ENCODE data around the gene POLG.

Gene POLG

DNA sequence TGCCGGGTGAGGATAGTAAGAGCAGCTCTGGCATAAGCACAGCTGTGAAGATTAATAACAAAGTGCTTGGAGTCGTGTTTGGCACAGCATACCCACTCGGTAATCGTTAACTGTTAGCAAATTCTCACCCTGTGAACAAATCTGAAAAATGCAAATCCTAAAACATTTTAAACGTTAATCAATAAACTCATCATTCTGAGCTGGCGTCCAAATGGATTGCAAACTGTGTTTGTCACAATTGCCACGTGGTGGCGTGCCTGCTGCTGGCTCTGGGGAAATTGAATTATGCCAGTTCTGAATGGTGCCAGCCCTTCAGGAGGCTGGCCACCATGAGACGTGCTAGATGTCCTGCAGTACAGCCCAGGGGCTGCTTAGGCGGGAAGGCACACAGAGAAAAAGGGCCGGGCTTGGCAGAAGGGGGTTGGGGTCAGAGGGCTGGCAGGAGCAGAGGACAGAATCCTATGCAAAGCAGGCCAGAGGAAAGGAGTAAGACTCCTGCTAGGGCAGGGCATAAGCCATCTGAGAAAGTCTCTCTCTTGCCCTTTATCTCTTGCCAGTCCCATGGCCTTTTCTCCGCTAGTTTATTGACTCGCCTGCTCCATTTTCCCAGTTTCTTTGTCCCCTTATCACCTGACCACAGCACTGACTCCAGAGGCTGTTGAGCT, 22.1 kb upstream of the POLG start:
- no peak for DNase-seq (ENCODE audit: low read depth in 2 of 2)

DNA sequence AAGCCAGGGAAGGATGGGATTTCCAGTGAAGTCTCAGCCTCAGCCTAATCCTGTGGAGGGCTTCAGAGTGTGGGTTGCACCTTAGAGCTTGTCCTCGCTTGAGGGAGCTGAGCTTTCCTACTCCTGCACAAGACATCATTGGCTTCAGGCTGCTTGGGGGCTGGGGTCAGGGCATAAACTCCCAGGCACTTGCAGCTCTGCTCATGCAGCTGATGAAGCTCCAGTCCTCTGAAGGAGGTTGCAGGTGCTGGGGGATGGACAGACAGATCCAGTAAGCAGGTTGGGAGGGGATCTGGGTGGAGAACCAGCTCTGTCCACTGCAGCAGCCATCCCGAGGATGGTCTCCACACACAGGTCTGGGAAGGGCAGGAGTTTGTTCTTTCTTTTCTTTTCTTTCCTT, 19.4 kb upstream of the POLG start:
- DNase-seq (ENCODE audit: low read depth in 2 of 2): no peak

DNA sequence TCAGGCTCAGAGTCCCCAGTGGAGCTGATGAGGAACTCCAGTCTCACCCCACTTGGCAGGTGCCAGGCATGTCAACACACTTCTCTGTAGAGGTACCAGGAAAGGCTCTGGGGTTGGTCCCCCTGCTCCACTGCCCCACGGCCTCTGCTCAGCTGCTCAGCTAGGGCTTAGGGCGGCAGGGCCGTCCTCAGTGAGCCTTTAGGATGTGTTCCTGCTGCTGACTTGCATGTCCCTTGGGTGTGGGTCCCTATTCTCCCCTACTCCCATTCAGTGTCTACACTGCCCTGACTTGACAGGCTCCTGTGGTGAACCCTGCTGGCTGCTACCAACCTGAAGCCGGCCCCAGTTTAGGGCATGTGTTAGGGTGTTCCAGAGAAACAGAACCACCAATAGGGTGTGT, 17.9 kb upstream of the POLG start:
- no peak for DNase-seq (ENCODE audit: low read depth in 2 of 2)

DNA sequence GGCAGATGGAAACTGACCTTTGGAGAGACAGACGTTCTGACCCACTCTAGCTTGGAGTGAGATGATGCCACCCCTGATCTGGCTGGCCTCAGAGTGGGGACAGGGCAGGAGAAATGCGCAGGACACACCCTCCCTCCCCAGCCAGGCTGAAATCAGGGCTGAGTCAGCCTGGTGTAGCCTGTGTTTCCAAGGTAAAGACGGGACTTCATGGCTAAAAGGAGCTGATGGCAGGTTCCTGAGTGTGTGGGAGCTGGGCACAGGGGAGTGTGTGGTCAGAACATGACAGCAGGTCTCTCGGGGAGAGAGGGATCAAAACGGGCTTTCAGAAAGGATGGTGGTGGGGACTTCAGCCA, 14.6 kb upstream of the POLG start:
- no peak for DNase-seq (ENCODE audit: low read depth in 2 of 2)

DNA sequence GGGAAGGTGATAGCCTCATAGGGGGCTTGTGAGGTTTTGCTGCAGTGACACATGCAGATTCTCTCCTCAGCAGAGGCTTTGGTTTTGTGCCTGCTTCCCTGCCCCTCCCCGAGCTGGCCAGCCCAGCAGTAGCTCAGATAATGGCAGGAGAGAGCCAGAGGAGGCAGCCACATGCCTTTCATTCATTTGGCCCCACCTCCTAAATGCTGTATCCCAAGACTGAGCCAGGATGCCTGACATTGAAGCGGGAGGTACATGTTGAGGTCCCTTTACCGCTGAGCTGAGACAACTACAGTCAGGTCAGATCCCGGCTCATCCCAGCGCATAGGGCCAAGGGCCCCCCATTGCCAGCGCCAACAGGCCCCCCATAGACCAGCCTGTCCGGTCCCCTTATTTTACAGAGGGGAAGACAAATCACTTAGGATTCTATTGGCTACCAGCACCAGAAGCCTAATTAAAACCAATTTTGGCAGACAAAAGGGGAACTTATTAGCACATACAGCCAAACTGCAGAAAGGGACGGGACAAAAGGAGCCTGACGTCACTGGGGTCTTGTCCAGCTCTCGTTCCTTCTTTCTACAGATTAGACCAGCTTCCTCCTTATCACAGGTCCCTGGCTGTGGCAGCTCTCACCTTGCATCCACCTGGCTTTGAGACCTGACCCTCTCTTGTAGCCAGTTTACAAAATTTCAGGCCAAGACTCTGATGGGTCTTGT, 12.1 kb upstream of the POLG start:
- no peak for DNase-seq (ENCODE audit: low read depth in 2 of 2)

DNA sequence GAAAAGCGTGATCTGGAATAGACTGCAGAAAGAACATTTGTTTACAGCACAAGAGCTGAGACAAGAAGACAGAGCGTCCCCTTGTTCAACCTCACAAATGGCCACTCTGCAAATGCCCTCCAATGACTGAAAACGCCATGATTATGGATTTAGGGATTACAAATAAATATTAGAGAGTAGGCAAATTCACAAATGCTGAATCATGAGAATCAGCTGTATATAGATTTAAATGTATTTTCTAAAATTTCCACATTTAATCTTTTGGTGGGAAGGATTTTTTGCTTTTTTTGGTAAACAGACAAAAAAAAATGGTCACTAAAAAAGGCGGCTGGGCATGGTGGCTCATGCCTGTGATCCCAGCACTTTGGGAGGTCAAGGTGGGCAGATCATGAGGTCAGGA, 10.6 kb upstream of the POLG start:
- no peak for DNase-seq (ENCODE audit: low read depth in 2 of 2)

DNA sequence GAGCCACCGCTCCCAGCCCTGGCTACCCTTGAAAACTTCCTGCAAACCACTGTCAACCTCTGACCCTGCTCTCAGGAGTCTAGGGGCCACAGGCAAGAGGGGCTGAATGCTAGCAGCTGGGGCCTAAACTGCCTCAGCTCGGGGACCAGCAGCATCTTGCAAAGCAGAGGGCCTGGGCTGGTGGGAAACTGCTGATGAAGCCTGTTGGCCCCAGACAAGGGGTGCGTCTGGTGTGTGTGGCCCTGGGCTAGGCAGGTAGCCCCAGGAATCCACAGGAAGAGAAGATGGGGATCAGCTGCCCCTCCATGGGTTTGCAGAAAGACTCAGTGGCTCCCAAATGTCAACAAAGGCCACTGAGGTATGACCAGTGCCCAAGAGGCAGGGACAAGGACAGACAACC, 8.2 kb upstream of the POLG start:
- no peak for DNase-seq (ENCODE audit: low read depth in 2 of 2)

DNA sequence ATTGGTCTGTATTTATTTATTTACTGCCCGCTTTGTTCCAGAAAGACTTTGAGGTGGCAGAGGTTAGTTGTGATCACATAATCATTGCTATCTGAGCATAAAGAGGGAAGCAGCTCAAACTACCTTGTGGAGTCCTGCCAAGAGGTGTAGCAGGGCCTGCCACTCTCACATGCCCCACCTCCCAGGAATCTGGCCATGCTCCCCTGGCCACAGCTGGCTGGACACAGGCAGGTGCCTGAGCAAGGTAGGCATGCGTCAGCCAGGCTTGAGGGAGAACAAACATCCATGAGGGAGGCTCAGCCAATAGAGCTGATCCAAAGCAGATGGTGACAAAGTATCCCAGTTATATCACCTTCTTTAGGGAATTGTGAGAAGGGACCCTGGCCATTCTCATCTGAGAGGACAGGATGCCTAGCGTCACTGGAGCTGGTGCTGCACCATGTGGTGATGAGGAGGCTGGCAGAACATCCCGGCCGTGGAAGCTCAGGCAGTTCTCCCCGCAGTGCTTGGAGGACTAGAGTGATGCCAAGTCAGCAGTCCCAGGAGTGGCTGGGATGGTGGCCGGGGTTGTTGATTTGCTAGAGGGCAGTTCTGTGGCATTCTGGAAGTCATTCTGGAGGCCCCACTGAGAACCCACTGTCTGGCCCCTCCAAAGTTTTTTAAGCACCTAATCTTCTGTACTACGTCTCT, 6.8 kb upstream of the POLG start:
- DNase-seq (ENCODE audit: low read depth in 2 of 2): no peak

DNA sequence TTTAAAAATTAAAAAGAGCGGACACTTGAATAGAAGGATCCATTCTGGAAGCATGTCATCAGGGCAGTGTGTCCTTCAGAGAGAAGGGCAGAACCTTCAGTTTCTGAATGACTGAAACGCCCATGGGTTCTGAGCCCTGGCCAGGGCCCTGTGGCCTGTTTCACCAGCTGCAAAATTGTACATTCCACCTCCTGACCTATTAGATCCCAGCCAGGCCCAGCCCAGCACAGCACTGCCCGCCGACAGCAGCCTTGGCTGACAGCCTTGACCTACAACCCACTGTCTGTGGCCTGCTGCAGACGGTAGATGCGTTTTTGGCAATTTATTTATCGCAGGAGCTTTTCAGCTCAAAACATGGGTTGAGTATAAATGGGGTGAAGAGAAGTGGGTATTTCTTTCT, 5.9 kb upstream of the POLG start:
- no peak for DNase-seq (ENCODE audit: low read depth in 2 of 2)

DNA sequence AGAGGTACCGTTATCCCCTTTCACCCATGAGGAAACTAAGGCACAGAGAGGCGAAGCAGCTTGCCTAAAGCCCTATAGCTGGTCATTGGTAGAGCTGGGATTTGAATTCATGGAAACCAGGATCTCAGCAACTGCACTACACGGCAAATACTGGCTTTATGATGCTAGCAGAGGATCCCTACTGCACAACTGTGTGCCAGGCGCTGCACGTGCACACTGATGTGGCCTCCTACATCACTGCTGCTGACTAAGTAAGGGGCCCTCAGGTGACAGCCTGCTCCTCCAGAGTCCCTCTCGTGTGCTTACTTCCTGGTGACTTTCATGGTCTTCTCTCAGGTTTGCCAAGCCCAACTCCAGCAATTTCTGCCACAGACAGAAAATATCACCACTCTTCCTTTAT, 3.4 kb upstream of the POLG start:
- no peak for DNase-seq (ENCODE audit: low read depth in 2 of 2)

DNA sequence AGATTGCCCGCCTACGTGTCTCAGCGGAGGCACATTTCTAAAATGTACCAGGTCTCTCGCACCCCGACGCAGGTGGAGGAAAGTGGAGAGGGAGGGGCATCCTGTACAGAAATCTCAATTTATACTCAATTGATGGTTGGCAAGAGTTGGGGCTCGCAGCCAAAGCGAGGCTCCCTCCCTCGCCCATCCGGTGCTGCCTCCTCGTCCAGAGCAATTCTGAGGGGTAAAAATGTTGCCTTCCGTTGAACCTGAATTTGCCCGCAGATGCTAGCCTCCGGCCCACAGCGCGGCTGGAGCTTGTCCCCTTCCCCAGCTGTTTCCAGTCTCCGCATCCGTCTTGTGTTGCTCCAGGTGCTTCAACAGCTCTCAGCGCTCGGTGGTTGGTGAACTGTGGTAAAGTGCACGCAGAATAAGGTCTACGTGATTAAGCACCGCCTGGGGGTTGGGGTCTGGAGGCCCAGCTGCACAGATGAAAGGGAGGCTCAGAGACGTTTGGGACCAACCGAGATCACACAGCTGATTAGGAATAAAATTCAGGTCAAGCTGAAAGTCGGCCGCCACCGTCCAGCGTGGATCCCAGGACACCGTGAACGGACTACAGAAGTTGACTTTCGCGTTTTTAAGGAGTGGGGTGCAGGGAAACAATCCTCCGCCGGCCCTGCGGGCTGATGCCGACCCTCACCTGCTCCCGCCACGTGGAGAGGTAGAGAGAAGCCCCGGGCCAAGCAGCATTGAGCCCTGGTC, 846 bp upstream of the POLG start:
- no peak for DNase-seq (ENCODE audit: low read depth in 2 of 2)

DNA sequence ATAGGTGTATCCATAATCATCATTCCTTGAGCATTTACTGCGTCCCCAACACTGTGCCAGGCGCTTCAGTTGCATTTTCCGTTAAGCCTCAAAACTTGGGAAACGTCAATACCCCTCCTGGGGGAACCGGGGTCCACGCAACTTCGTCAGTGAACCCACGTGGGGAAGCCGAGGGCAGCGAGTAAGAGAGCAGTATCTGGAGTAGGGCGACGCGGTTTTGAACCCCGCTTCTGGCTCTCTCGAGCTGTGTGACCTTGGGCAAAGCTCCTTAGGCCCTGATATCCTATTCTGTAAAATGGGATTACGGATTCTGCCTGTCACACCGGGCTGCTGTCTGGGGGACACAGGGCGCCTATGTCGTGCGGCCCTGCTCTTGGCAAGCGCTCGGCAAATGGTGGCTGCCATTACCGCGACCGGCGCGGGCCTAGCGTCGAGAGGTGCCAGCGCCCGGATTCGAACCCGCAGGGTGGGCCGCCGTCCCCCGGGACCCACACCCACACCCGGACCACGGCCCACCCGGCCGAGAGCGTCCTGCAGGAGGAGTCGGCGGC, 590 bp downstream of the POLG start:
- DNase-seq (ENCODE audit: low read depth in 2 of 2): no peak

DNA sequence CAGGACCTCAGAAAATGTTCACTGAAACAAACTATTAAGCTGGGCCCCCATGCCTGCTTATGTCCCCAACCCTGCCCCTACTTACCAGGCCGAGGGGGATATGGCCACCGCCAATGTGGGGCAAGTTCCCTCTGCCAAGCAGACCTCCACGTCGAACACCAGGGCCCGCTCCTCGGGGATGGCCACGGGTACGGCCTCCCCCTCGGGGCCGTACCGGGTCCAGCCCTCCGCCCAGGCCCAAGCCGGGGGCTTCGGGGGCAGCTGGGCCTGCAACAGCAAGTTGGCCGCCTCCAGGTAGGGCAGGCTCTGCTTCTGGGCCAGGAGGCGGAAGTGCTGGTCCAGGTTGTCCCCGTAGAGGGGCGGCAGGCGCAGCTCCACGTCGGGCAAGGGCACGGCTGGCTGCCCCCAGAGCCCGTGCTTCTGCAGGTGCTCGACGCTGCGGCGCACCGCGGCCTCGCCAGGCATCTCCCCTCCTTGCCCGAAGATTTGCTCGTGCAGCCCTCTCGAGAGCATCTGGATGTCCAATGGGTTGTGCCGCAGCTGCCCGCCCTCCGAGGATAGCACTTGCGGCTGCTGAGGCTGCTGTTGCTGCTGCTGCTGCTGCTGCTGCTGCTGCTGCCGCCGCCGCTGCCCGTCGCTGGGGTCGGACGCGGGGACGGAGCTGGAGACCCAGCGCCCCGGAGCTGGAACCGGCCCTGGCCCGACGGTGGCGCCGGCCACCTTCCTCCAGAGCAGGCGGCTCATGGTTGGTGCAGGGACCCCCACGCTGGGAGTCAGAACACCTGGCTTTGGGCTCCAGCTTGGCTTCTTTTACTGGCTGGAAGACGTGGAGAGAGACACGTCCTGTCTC, 1.4 kb downstream of the POLG start:
- DNase-seq (ENCODE audit: low read depth in 2 of 2): no peak

DNA sequence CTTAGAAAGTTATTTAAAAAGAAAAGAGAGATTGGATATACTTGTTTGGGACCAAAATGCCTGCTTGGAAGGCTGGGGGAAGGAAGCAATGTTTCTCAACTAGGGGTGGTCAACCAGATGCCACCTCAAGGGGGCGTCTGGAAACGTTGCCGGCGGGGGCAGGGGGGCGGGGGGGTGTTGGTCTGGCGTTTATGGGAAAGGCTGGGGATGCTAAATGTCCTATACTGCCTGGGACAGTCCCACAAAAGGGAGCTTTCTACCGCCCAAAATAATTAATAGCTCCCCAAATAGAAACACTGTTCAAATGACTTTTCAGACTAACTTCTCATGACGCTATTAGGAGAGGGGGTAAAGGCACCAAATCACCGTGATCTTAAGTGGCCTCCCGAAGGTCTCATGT, 2.2 kb downstream of the POLG start:
- no peak for DNase-seq (ENCODE audit: low read depth in 2 of 2)

DNA sequence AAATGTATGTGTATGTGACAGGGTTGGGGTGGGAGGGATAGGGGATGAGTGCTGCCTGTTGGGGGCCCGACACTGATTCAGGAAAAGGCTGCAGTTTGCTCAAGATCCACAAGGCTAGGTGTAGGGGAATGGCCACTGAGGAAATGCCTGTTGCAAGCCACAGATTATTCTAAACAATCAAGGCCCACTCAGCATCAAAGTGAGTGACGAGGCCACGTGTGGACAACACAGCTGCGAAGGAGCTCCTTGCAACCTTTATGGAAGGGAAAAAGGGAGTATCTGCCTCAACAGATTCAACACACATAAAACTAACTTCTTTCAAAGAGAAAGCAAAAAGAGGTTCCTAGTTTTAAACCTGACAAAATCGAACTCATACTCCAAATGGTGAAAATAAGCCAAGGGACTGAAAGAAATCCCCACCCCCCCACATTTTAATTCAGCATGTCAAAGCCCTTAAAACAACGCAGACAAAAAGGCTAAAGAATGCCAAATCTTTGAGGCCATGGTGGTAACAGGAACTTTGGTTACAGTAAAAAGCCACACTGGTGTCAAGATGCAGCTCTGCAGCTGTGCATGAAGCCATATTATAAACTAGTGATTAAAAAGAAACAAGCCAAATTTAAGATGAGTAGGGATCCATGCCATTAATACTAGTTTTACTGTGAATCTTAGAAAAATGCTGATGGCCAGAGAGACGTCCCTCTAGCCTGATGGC, 3.6 kb downstream of the POLG start:
- no peak for DNase-seq (ENCODE audit: low read depth in 2 of 2)

DNA sequence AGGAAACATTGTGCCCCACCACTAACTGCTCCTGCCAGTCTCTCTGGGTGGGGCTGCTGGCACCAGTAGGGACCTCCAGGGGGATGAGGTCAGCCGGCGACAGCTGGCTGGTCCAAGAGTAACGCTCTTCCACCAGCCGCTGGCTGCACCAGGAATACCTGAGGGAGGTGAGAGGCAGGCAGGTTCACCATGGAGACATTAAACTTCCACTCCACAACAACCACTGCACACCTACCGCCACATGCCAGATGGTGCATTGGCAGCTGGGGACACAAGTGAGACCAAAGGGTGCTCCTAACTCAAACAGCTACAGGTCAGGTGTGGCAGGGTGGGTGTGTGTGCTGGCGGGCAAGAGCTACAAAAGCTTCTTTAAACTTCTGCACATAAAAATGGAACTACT, 4.5 kb downstream of the POLG start:
- DNase-seq (ENCODE audit: low read depth in 2 of 2): no peak

DNA sequence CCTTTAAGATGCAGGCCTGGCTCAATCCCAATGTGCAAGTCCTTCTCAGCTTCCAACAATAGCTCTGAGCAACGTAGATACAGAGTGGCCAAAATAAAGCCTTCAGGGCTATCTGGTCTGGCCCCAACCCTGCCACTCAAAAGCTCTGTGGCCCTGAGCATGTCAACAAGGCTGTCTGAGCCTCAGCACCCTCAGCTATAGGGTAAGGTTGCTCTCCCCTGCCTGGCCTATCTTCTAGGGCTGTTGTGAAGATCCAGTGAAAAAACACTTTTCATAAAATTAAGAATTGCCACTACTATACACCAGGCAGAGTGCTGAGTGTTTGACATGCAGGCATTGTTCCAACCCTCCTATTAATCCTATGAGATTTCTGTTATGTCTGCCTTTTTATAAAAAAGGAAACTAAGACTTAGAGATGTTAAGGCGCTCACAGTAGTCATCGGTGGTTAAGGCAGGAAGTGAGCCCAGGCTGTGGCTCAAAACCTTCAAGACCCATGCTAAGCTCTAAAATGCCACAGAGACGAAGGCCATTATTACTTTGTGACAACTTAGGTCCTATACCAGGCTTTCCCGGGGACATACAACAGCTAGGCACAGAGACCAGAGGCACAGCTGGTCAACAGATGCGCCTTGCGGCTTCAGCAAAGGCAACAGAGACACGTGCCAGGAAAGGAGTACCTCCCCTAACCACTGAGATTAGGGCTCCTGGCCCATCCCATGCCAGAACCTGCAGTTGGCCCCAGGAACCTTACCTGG, 5.1 kb downstream of the POLG start:
- no peak for DNase-seq (ENCODE audit: low read depth in 2 of 2)

DNA sequence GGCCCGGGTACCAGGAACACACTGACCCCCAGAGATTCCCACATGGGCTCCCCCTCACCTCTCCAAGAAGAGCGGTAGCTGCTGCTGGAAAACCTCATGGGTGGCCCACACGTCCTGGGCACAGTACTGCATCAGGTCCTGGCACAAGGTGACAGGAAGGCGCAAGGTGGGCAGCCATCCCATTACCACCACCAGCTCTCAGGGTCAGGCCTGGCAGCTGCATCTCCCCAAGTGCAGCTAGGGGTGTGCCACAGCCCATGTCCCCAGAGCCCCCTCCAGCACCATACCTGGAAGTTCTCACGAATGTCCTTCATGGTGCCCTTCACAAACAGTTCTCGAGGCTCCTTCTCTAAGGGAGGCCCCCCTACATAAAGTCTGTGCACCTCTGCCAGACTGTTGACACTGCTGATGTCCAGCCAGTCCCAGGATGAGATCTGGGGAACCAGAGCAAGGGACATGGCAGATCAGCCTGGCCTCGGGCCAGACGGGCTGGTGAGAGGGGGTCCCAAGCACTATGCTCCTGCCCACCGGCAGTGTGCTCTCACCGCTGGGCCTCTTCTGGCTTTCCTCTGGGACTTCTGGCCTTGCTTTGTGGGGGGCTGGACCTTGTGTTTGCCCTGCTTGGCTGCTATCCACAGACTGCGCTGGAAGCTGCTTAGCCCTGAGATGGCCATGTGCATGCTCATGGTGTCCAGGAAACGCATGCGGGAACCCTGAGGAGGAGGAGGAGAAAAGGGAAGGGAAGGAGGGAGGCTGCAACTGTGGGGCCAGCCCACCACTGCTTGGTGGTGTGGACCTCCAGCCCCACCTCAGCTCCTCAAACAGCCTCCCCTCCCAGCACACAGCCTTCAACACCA, 6.0 kb downstream of the POLG start:
- DNase-seq (ENCODE audit: low read depth in 2 of 2): no peak

DNA sequence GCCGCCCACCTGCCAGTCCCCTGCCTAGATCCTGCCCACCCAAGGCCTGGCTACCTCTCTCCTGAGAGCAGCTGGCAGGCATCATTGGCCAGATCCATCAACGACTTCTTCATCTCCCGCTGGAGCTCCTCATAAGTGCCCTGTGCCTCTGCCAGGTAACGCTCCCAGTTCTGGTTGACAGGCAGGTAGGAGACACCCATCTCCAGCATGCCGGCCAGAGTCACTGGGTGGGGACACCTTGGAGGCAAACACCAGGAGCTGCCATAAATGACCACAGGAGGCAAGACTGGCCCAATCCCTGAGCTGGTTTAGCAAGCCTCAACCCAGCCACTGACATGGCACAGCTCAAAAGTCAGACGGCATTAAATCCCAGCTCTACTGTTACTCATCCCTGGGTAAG, 7.5 kb downstream of the POLG start:
- no peak for DNase-seq (ENCODE audit: low read depth in 2 of 2)
